ENCODE results near the gene MMP2. TPM values are rescaled to one million over a fixed set of nuclear protein-coding genes. Genes with fewer than 3 reads are reported as not detected.

MMP2 gene
- polyA plus RNA-seq, 1 donor from 2014 or later, result not detected

DNA sequence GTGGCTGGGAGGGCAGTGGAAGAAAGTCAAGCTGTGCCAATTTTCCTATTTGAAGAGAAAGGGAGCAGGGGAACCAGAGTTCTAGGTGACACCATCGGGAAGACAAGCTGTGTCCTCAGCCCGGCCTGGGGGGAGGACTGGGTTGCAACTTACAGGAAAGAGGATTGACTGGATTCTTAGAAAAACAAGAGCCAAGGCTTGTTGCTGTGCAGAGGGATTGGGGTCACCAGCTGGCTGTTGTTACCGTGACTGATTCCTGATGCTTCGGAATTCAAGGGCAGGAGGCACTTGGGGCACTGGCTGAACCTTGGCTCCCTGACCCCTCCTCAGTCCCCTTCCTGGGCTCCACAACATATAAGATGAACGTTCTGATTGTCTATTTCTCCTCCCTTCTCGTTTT is 16.8 kb upstream of the MMP2 start:
- no peak overlapping the region for H3K4me3 Mint-ChIP-seq
- peaks cover 1% of the 10 kb centered on the region for H3K36me3 Mint-ChIP-seq
- no peaks in the 10 kb centered on the region for H3K9me3 Mint-ChIP-seq
- H3K4me1 Mint-ChIP-seq, result no peaks in the 10 kb centered on the region
- H3K27me3 Mint-ChIP-seq, result peaks cover 1% of the 10 kb centered on the region
- no peak overlapping the region for H3K27ac Mint-ChIP-seq

DNA sequence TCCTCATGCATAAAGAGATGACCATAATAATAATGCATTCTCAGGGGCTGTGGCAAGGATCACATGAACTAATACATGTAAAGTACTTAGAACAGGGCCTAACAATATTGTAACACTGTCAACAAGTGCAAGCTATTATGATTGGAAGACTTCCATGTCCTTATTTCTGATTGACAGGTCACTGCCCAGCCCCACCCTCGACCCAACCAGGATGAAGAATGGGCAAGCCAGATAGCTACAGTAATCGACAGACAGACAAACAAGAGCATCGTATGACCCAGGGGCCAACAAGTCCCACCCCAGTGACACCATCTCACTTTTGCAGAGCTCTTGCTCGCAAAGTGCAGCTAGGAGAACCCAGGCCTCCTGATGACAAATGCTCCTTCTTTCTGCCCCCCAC is 14.6 kb upstream of the MMP2 start:
- no peak overlapping the region for H3K4me3 Mint-ChIP-seq
- no peaks in the 10 kb centered on the region for H3K36me3 Mint-ChIP-seq
- H3K9me3 Mint-ChIP-seq, result no peaks in the 10 kb centered on the region
- peaks cover 1% of the 10 kb centered on the region for H3K27me3 Mint-ChIP-seq
- no peaks in the 10 kb centered on the region for H3K4me1 Mint-ChIP-seq
- peak overlapping the region in 1 of 3 donors; percentile 76 for H3K27ac Mint-ChIP-seq

DNA sequence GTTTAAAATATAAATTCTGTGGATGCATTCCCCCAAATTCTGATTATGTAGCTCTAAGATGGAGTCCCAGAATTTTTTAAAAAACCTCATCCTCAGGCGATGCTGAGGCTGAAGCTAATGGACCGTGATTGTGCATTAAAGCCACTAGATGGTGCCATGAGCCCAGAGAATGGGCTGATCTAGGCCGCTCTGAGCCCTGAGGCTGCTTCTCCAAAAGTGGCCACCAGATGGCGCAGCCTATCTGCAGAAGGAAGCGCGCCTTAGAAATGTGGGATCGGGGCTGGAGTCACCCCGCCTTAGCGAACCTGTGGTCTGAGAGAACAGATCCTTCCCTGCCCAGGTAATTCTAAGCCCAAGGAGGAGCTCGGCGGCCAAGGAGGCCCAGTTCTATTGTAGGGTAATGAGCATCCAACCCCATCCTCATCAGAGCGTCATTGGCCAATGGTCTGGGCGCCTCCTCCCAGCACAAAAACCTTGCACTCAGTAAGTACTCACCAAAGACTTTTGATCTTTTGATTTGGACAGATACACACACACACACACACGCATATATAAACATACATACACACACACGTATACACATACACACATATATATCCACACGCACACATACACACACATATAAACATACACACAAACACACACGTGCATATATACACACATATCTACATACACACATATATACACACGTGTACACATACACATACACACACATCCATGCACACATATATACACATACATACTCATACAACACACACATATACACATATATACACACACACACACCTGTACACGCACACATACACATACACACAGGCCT is 13.7 kb upstream of the MMP2 start:
- no peak overlapping the region for H3K4me3 Mint-ChIP-seq
- H3K27ac Mint-ChIP-seq, result peak overlapping the region in 1 of 3 donors; percentile 6
- H3K9me3 Mint-ChIP-seq, result no peaks in the 10 kb centered on the region

DNA sequence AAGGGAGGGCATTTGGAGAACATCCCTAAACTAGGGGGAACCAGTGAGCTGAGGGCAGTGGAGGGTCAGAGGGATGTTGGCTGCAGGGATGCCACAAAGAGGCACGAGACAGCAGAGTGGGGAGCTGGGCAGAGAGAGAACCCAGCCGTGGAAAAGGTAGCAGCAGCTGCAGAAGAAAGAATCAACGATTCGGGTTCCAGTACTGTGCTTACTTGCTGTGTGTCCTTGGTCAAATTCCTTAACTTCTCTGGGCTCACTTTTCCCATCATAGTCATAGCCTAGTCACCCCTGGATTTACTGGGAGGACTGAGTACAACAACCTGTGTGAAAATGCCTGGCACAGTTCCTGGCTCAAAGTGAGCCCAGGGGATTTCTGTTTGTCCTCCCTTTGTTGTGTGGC is 12.8 kb upstream of the MMP2 start:
- peaks cover 1% of the 10 kb centered on the region for H3K27me3 Mint-ChIP-seq
- no peak overlapping the region for H3K27ac Mint-ChIP-seq
- no peak overlapping the region for H3K4me3 Mint-ChIP-seq
- H3K36me3 Mint-ChIP-seq, result no peaks in the 10 kb centered on the region
- H3K9me3 Mint-ChIP-seq, result no peaks in the 10 kb centered on the region
- no peaks in the 10 kb centered on the region for H3K4me1 Mint-ChIP-seq

More for the DNA sequence above, 13.7 kb upstream of the MMP2 start:
- no peaks in the 10 kb centered on the region for H3K4me1 Mint-ChIP-seq
- H3K36me3 Mint-ChIP-seq, result no peaks in the 10 kb centered on the region
- peaks cover 1% of the 10 kb centered on the region for H3K27me3 Mint-ChIP-seq

DNA sequence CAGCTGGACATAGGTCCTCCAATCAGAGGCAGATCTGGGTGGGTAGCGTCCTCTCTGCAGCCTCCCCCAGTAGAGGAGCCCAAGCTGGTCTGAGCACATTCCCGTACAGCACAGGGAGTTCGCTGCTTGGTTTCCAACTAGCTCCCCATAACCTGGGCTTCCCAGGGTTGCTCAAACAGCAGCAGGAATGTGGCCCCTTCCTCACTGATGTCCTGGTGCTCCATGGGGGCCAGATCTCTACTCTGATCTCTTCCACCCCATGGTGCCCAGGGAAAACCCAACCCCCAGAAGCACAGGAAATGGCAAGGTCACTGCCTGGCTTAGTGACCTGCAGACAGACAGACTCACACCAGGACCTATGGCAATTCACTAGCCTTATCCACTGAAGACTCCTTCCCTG is 11.1 kb upstream of the MMP2 start:
- Mint-ChIP-seq H3K9me3 (no peaks in the 10 kb centered on the region), H3K4me3 (no peak overlapping the region), H3K27ac (no peak overlapping the region)

DNA sequence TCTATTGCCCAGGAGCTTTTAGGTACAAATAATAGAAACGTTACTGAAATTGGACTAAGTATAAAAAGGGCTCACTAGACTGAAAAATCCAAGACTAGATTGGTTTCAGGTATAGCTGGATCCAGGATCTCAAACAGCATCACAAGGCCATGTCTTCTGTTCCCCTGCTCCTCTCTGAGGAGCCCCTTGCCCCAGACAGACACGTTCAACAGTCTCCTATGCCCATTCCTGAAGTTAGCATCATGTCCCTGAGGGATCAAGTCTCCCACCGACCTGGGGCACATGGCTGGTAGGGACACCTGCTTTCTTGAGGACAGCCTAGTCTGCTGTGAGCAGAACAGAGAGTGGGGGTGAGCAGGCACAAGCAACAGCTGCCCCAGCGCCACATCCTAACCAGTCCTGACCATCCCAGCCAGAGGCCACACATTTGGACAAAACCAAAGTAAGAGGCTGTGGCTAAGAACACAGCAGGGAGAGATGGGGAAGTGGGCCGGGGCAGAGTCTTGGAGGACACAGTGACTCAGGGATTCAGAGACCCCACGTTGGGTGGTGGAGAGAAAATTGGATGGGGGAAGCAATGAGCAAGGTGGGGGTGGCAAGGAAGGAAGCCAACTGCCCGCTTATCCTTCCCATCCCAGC is 10.5 kb upstream of the MMP2 start:
- Mint-ChIP-seq H3K27me3 (peaks cover 1% of the 10 kb centered on the region), H3K4me3 (no peak overlapping the region), H3K4me1 (no peaks in the 10 kb centered on the region), H3K9me3 (no peaks in the 10 kb centered on the region), H3K27ac (no peak overlapping the region), H3K36me3 (no peaks in the 10 kb centered on the region)

More for the DNA sequence above, 11.1 kb upstream of the MMP2 start:
- H3K27me3 Mint-ChIP-seq, result peaks cover 1% of the 10 kb centered on the region
- H3K36me3 Mint-ChIP-seq, result no peaks in the 10 kb centered on the region
- H3K4me1 Mint-ChIP-seq, result no peaks in the 10 kb centered on the region

DNA sequence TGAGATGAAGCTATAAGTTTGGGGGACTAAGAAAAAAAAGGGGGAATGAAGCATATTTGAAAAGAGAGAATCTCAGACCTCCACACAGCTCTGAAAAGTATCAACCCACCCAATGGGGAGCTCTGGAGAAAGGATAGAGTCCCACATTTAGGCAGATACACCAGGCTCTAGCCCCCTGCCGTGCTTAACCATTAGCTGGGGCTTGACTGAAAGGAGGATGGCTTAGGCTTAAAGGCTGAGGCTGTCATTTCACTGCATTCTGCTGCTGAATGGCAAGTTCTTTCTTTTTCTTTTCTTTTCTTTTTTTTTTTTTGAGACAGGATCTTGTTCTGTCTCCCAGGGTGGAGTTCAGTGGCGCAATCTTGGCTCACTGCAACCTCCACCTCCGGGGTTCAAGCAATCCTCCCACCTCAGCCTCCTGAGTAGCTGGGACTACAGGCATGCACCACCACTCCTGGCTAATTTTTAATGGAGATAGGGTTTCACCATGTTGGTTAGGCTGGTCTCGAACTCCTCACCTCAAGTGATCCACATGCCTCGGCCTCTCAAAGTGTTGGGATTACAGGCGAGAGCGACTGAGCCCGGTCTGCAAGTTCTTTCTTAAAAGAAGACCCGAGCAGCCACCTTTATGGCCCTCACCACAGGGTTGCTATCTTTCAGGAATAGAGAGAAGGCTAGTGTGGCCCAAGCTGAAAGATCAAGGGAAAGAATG is 9.0 kb upstream of the MMP2 start:
- Mint-ChIP-seq H3K36me3 (no peaks in the 10 kb centered on the region), H3K27me3 (peaks cover 3% of the 10 kb centered on the region), H3K4me1 (no peaks in the 10 kb centered on the region), H3K27ac (no peak overlapping the region), H3K9me3 (no peaks in the 10 kb centered on the region), H3K4me3 (no peak overlapping the region)

DNA sequence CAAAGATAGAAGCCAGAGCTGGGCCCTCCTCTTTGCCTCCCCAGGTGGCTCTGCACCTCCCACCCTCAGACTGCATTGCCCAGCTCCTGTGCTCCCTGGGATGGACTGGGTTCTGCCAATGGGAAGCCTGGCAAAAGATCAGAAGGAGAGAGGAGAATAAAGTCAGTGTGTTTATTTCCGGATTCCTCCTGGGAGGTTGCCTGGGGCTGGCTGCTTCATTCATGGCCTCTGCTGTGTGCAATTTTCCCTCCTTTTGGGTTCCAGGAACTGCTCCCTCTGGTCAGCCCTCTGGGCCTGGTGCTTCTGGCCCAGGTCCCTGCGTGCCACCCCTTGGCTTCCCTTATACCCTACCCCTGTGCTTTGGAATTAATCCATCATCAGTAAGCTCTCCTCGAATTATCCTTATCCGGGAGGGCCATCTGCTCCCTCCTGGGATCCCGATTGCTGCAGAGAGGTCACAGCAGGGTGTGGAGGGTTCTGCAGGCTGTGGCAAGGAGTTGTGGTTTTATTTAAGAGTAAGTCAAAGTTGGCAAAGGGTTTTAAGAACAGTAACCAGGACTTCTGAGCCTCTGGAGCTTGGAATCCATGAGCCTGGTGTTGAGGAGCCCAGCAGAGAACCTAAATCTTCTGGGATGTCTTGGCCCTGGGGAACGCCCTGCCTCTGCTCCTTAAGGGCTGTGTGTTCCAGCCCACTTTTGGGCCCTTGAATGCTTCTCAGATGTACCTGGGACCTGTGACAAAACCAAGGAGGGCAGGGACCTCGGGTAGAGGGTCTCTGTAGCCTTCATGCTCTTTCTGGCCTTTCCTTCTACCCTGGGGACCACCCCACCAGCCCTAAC is 8.2 kb upstream of the MMP2 start:
- H3K27me3 Mint-ChIP-seq, result peaks cover 3% of the 10 kb centered on the region
- no peaks in the 10 kb centered on the region for H3K9me3 Mint-ChIP-seq

DNA sequence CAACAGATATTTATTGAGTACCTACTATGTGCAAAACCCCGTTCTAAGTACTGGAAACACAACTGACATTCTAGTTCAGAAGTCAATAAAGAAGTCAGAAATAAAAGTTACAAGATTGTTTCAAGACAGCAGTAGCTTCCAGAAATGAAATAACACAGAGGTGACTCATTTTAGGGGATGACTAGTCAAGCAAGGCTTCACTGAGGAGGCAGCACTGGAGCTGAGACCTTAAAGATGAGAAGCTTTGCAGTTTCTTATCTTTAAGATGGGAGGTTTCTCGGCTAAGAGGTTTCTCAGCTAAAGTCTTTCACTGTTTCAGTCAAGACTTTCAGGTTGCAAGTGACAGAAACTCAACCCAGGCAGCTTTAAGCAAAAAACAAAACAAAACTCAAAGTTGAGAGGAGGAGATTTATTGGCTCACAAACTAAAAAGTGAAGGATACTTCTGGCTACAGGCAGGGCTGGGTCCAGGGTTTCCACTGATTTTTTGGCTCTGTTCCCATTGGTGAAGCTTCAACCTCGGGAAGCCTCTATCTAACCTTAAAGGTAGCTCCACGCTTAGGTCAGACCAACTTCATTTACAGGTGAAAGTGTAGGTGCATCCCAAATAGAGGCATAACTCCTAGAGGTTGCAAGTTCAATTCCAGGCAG is 7.4 kb upstream of the MMP2 start:
- no peak overlapping the region for H3K4me3 Mint-ChIP-seq
- H3K36me3 Mint-ChIP-seq, result no peaks in the 10 kb centered on the region
- peaks cover 3% of the 10 kb centered on the region for H3K27me3 Mint-ChIP-seq
- no peaks in the 10 kb centered on the region for H3K4me1 Mint-ChIP-seq
- H3K9me3 Mint-ChIP-seq, result no peaks in the 10 kb centered on the region
- no peak overlapping the region for H3K27ac Mint-ChIP-seq

More for the DNA sequence above, 8.2 kb upstream of the MMP2 start:
- no peak overlapping the region for H3K4me3 Mint-ChIP-seq
- H3K4me1 Mint-ChIP-seq, result no peaks in the 10 kb centered on the region
- H3K36me3 Mint-ChIP-seq, result no peaks in the 10 kb centered on the region
- H3K27ac Mint-ChIP-seq, result no peak overlapping the region

DNA sequence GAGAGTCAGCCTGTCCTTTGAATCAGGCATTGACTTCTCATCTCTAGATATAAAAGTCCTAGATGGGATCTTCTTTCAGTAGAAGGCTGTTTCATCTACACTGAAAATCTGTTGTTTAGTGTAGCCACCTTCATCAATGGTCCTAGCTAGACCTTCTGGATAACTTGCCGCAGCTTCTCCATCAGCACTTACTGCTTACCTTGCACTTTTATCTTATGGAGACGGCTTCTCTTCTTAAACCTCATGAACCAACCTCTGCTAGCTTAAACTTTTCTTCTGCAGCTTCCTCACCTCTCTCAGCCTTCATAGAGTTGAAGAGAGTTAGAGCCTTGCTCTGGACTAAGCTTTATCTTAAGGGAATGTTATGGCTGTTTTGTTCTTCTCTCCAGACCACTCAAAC is 5.4 kb upstream of the MMP2 start:
- Mint-ChIP-seq H3K4me3 (no peak overlapping the region), H3K9me3 (no peaks in the 10 kb centered on the region), H3K27me3 (peaks cover 11% of the 10 kb centered on the region), H3K36me3 (no peaks in the 10 kb centered on the region), H3K4me1 (no peaks in the 10 kb centered on the region), H3K27ac (no peak overlapping the region)

DNA sequence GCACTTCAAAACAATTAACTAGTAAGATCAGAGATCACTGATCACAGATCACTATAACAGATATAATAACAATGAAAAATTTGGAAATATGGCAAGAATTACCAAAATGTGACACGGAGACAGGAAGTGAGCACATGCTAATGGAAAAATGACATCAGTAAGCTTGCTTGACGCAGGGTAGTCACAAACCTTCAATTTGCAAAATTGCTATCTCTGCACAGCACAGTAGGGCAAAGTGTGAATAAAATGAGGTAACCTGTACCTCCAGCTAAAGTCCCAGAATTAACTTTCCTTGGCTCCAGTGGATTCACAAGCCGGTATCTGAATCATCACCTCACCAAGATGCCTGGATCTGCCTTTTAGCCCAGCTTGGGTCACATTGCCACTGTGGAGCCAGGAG is 4.2 kb upstream of the MMP2 start:
- H3K9me3 Mint-ChIP-seq, result no peaks in the 10 kb centered on the region
- peaks cover 0 to 1% (median 0%) of the 10 kb centered on the region in 3 donors for H3K4me1 Mint-ChIP-seq
- H3K4me3 Mint-ChIP-seq, result no peak overlapping the region
- peaks cover 17% of the 10 kb centered on the region for H3K27me3 Mint-ChIP-seq
- H3K36me3 Mint-ChIP-seq, result no peaks in the 10 kb centered on the region
- H3K27ac Mint-ChIP-seq, result no peak overlapping the region

DNA sequence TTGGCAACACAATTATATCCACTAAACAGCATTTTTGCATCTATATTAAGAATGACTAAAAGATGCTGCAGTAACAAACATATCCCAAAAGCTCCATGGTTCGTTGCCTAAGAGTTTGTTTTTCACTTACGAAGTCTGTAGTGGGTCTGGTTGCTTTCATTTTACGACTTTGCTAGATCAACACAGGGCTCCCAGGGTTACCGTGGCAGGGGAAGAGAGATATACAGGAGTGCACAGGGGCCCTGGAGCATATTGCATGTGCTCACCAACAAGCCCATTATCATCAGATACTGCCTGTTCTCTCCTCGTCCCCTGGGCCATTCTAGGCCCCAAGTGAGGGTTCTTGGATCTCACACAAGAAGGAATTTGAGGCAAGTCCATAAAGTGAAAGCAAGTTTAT is 3.1 kb upstream of the MMP2 start:
- Mint-ChIP-seq H3K27me3 (peaks cover 27% of the 10 kb centered on the region), H3K4me3 (no peak overlapping the region), H3K9me3 (no peaks in the 10 kb centered on the region), H3K36me3 (no peaks in the 10 kb centered on the region), H3K27ac (no peak overlapping the region), H3K4me1 (peaks cover 0 to 1% (median 0%) of the 10 kb centered on the region in 3 donors)

DNA sequence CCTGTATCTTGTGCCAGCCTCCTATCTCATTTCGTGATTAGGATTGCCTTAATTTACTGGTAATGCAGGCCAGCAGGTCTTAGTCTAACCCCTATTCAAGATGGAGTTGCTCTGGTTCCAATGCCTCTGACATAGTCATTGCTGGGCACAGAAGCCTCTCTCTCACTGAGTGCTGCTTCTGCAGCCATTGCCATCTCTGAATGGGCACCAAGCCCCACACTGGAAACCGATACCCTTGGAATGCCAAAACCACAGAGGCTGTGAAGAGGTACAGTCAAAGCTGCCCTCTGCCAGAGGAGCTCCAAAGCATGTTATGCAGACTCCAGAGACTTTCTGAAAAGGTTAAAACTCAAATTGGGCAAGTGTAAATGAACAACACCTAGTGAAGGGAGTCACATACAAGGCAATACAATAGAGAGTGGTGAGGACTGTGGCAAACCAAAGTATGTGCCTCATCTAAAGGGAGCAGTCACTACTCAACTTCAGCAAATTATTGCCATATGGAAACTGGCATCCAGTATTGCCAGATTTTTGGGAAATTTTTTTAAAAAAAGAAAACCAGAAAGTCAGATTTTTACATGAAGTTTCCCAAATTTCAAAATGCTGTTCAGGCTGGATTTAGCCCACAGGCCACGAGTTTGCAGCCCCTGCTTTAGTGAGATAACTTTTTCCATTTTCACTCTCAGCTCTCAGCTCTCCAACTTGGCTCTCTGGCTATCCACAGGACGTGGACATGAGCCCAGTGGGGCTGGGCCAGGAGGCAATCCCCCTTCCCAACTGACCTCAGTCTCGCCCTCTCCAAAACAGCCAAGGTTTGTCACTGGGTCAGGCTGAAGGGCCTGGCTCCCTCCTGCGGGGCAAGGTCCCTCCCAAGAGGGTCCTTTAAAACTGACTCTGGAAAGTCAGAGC is 2.1 kb upstream of the MMP2 start:
- H3K4me1 Mint-ChIP-seq, result peaks cover 0 to 1% (median 0%) of the 10 kb centered on the region in 3 donors
- H3K4me3 Mint-ChIP-seq, result peak overlapping the region in 1 of 4 donors; percentile 48
- no peak overlapping the region for H3K27ac Mint-ChIP-seq
- no peaks in the 10 kb centered on the region for H3K36me3 Mint-ChIP-seq
- H3K9me3 Mint-ChIP-seq, result no peaks in the 10 kb centered on the region
- peaks cover 31% of the 10 kb centered on the region for H3K27me3 Mint-ChIP-seq

Measured in IgD-negative memory B cell (primary cell).